Non-pigmented ciliary epithelial cell (primary cell): ENCODE data around the gene AMELY.
"Not testable (repeated sequence)": the region's sequence is repeated elsewhere in the genome, so short reads cannot be mapped to it uniquely, and the experiment has no call there.

ENCODE experiments used
- DNase-seq: peaks from one replicate; pipeline ENCODE4 v3.0.0-alpha.2; 2010; ENCODE audit warnings: low read depth

The AMELY gene, protein sequence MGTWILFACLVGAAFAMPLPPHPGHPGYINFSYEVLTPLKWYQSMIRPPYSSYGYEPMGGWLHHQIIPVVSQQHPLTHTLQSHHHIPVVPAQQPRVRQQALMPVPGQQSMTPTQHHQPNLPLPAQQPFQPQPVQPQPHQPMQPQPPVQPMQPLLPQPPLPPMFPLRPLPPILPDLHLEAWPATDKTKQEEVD

DNA sequence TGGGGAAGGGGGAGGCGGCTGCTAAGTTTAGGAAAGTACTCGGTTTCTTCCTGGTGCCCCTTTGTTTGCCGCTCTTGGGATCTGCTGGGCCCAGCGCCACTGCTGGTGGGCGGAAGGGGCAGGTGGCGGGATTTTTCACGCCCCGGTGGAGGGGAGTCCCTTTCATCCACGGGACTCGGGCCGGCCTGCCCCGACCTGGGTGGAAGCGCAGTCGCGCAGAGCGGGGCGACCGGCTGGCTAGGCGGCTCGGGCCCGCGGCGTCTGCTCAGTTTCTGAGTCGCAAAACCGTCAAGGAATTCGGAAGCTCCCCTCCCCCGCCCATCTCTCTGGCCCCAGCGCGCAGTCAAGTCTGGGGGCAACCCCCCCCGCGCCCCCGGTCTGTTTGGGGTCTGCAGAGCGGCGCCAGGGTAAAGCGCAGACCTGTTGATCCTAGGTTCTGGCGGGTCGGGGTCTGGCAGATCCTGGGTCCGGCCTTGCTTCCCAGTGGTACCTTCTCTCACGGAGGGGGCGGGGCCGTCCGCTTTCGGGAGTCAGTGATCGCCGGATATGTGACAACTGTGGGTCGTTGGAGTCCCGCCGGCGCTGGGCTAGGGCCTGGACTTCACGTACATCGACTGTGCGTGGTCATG lies at the start of gene AMELY:
AMELY (minus strand) TSS at position 500 of the 629 bp plus-strand sequence. CDS start 39,144 bp downstream, outside the sequence.
- no peak for DNase-seq

DNA sequence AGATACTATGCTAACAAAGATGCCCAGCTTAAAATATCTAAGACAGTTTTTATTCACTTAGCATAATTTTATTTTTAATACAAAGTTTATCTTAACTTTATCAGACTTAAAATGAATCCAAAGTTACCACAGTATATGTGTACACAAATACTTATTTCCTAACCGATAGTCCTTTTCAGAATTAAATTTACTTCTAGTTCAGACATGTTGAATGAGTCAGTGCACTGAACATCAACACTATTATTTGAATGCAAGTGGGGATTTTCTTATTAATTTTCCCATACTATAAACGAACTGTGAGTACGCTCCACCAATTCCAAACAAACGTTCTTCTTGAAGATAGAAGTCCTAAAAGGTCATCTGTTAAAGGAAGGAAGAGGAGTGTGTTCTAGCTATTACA lies 38.4 kb upstream of the AMELY start:
- DNase-seq = no peak

GRCh38 chrY:6948378-6948777 lies 36.8 kb upstream of the AMELY start:
- no peak for DNase-seq

GRCh38 chrY:6947695-6948094 lies 36.1 kb upstream of the AMELY start:
- no peak for DNase-seq

- DNase-seq = no peak
These were observed 23.9 kb upstream of the AMELY start for GRCh38 chrY:6935497-6935896.

GRCh38 chrY:6931779-6932396 lies 20.3 kb upstream of the AMELY start:
- no peak for DNase-seq

DNA sequence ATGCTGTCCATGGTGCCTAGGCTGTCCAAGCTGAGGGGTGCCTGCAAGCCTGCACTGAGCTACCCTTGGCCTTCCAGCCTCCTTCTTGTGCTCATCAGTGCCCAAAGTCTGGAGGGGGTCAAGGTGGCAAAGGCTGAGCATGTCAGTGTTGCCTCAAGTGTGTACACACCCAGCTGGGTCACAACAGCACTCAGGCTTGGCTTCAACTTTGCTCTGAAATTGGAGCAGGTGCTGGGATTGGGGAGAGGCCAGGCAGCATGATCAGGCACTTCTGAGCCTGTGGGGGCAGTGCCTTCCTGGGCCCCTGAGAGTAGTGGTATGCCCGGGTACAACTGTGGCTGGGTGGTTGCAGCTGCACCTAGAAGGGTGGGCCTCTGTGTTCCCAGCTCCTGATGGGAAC lies 17.7 kb upstream of the AMELY start:
- no peak for DNase-seq

GRCh38 chrY:6928265-6928664 lies 16.7 kb upstream of the AMELY start:
- DNase-seq = no peak

GRCh38 chrY:6921061-6921460 lies 9.5 kb upstream of the AMELY start:
- no peak for DNase-seq

DNA sequence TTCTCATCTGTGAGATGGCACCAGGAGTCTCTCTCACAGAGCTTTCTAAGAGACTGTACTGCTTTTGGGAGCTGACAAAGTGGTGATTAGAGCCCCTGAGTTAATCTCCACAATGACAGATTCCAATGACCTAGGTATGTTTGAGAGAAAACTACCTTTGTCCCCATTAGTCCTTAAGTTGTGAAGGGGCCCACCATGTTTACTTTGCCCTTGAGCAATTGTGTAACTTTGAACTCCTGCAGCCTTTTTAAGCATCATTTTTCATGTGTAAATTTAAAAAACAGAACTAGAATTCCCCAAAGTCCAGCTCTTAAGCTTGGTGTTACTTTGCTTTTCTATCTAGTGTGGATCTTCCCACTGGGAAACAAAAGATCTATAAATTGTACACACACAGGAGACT lies 1.8 kb upstream of the AMELY start:
- no peak for DNase-seq

DNA sequence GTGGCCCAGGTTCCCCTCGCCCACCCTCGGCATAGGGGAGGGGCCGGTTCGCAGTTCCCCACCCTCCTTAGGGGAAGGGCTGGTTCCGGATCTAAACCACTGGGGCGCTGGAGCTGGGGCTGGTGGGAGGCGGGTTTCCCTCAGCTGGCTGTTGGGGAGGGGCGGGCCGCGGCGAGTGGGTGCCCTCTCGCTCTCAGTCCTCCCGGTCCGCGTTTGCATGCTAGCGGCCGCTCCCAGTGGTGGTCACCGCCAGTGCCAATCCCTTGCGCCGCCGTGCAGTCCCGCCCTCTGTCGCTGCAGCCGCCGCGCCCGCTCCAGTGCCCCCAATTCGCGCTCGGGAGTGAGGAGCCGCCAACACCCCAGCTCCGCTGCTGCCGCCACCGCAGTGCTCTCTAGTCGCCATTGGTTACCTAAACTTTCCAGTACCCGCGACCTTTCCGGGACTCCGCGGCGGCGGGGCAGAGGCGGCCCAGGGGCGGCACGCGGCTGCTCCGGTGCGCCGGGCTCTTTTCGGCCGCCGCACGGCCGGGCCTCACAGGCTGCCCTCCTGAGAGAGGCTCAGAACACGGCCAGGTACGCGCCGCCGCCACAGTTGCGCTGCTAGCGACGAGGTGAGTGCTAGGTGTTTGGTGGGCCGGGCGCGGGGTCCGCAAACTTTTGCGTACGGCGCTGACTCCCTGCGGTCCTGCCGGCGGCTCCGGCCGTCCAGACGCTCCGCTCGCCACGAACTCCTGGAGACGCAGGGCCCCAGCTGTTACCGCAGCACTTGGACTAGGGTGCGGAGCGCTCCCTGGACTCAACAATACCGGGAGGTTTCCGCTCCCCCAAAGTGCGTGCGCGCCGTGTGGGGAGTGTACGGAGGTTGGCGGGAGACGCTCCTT lies 940 bp downstream of the AMELY start, which contains the start of gene TBL1Y:
TBL1Y (plus strand) TSS at position 326 of the 881 bp plus-strand sequence. CDS start 114,388 bp downstream, outside the sequence.
- DNase-seq = no peak

DNA sequence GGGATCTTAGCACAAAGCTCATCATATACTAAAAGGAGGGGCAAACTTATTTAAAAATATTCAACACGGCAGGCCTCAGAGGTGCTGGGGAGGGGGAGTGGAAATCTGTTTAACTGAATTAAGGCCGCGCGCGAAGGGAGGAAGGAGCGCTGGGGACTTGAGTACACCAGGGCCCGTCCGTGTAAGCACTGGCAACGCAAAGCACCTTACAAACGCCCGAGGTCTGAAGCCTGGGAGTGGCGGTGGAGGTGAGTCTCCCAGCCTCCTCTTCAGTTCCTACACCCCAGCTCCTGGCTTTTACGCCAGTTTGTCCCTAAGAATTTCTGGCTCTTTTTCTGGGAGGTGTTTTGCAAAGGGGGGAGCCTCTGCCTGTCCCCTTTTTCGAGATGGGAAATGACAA lies 1.7 kb downstream of the AMELY start:
- no peak for DNase-seq

DNA sequence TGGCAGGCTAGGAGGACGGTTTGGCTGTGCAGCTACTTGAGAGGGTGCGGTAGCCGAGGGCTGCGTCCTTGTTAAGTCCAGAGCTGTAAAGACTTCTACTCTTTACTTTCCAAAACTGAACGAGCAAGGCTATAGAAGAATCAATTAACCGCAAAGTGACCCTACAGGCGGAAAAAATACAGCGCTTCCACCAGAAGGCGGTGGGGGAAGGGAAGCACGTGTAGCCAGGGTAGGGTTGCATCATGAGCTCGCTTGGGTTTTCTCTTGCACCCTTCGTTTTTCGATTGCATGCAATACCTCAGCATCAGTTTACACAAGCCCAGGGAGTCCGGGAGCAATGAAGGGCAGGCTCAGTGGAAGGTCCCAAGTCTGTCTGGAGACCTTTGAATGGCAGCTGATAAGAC lies 2.4 kb downstream of the AMELY start:
- no peak for DNase-seq

GRCh38 chrY:6908021-6908420 lies 3.5 kb downstream of the AMELY start:
- not testable (repeated sequence) for DNase-seq

DNA sequence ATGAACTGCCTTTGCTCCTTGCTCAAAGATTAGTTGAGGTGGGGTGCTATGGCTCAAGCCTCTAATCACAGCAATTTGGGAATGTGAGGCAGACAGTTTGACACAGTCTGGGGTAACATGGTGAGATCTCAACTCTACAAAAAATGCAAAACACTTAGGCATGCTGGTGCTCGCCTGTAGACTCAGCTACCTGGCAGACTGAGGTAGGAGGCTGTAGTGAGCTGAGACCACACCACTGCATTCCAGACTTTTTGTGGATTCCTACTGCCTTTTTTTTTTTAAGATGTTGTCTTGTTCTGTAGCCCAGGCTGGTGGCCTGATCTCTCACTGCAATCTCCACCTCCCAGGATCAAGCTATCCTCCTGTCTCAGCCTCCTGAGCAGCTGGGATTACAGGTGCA lies 4.0 kb downstream of the AMELY start:
- DNase-seq = no peak

DNA sequence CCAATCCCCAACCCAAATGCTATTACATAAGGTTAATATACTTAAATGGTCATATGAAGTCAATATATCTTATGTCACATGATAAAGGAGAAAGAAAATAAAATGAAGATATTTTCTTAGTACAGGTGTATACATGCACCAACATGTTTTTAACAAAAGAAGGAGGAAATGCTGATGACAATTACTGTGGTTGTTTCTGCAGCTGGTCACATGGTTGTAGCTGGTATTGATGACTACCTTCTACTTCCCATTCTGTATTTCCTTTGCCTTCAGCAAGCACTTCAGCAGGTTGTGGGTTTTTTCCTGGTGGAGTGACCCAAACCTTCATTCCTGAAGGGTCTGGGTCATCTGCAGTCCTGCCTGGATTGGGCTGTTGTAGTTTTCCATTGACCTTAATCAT lies 9.4 kb downstream of the AMELY start:
- not testable (repeated sequence) for DNase-seq

GRCh38 chrY:6895236-6895635 lies 16.3 kb downstream of the AMELY start:
- DNase-seq = no peak

DNA sequence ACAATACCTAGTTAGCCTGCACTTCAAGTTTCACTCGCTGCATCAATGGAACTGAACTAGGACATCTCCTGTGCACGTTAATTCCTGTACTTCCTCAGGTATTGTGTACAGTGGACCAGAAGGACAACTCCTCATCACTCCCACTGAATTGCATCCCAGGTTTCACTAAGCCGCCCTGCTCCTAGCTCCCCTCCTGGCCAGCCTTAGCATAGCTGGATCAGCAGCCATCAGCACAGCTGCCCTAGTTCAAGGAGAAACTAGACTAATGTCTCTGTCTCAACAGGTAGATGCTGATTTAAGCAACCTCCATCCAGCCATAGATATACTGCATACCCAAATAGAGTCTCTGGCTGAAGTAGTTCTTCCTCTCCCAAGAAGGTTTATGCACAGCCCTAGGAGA lies 17.1 kb downstream of the AMELY start:
- no peak for DNase-seq

DNA sequence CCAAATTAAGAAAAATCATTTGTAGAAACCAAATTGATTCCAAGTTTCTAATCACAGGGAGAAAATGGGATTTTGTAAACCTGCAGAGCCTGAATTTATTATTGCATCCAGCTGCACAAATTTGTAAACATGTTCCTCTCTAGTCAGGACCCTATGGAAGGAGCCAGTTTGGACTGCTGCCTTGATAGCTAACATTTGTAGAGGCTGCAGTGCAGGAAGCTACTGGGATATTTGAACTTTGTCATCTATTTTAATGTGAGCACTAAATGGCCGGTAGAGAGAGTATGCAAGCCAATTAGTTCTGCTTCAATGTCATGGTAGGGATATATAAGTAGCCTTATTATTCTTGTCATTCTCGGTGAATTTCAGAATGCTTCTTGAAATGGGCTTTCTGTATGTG lies 62.2 kb downstream of the AMELY start:
- no peak for DNase-seq

DNA sequence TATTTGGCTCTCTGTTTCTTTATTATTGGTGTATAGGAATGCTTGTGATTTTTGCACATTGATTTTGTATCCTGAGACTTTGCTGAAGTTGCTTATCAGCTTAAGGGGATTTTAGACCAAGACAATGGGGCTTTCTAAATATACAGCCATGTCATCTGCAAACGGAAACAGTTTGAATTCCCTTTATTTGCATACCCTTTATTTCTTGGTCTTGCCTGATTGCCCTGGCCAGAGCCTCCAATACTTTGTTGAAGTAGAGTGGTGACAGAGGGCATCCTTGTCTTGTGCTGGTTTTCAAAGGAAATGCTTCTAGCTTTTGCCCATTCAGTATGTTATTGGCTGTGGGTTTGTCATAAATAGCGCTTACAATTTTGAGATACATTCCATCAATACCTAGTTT lies 68.9 kb downstream of the AMELY start:
- not testable (repeated sequence) for DNase-seq
